T-helper 1 cell (primary cell): ENCODE results near the gene SULT2B1.
"Not testable (repeated sequence)": the region's sequence is repeated elsewhere in the genome, so short reads cannot be mapped to it uniquely, and the experiment has no call there.

Experiments used
- DNase-seq, 5 donors: peaks; one replicate each; pipeline ENCODE4 v3.0.0-alpha.2; 2012 to 2020
- total RNA-seq, 4 donors: gene quantifications; one replicate each; lab custom pipeline; 2026; lab: John Stamatoyannopoulos, UW

SULT2B1 gene
- 0 to 1.1 (median 0) reads per million in 4 donors for total RNA-seq

DNA sequence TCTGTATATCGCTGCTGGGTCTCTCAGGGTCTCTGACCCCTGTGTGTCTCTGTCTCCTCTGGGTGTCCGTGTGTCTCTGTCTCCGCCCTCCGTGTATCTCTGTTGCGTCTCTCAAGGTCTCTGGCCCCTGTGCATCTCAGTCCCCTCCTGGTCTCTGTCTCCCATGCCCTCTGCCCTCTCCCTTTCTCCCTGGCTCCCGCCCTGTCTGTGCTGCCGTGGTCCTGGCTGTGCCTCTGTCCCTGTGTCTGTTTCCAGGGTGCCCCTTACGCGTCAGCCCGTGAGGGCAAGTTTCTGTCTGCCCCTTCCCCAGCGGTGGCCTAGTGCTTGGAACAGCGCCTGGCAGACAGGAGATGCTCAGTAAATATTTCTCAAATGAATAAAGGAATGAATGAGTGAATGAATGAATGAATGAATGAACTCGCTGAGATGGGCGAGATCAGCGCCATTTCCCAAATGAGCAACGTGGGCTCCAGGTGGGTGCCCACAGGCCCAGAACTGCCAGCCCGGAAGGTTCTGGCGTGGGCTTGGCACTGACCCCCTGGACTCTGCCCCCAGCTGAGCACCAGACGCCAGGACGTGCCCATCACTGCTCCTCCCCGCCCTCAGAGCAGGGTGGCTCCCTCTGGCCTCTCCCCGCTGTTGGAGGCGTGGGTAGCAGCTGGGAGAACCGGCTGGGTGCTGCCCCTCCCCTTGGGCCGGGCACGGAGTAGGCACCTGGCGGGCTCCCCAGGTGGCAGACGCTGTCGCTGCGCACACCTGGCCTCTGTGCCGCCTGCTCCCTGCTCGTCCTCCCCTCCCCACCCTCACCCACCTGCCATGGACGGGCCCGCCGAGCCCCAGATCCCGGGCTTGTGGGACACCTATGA lies at the start of gene SULT2B1:
Gene SULT2B1, plus strand, starts transcription at position 736 of the 866 bp plus-strand sequence. Its CDS starts 81 bp downstream, at position 817.
- DNase-seq, result no peak

DNA sequence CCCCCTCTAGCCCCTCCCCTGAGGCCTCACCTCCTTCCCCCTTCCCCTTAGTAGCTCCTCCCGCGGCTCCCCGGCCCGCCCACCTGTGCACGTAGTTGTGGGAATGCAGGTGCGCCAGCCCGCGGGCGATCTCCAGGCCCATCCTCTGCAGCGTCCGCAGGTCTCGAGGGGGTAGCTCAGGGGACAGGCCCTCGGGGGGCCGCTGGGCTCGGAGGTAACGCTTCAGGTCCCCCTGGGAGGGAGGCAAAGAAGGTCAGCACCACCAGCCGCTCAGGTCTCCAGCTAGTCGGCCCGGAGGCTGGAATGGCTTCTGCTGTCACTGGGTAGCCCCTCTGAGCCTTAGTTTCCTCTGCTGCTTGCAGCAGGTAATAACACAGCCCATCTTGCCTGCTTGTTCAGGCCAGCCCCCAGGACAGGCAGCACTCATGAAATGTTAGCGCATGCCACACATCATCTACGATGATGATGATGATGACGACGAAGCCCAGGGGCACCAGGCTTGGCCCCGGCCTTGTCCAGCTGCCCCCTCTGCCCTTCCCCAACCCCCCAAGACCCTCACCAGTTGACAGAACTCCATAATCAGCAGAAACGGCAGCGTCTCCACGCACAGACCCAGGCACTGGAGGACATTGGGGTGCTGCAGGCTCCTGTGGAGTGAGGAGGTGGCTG lies 49.5 kb upstream of the SULT2B1 start:
- DNase-seq, result peak in 2 of 5 donors; percentile 60 to 73

DNA sequence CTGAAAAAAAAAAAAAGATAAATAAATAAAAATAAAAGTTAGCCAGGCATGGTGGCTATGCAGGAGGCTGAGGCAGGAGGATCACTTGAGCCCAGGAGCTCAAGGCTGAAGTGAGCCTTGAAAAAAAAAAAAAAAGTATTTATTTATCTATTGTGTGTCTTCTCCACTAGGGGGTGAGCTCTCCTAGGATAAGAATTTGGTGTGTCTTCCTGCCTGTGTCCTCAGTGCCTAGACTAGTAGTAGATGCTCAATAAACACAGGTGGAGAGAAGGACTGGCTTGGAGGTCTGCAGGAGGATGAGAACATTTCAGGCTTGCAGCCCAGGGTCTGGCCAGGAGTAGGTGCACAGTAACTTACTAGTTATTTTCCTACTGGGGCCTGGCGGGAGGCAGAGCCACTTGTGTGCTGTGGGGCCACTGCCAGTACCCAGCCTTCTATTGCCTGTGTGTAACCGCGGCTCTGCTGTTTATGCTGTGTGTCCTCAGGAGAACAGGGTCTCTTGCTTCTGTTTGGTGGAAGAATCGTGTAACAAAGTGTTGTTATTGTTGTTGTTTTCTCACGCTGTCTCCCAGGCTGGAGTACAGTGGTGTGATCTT lies 45.7 kb upstream of the SULT2B1 start:
- DNase-seq, result peak in 1 of 5 donors; percentile 57

DNA sequence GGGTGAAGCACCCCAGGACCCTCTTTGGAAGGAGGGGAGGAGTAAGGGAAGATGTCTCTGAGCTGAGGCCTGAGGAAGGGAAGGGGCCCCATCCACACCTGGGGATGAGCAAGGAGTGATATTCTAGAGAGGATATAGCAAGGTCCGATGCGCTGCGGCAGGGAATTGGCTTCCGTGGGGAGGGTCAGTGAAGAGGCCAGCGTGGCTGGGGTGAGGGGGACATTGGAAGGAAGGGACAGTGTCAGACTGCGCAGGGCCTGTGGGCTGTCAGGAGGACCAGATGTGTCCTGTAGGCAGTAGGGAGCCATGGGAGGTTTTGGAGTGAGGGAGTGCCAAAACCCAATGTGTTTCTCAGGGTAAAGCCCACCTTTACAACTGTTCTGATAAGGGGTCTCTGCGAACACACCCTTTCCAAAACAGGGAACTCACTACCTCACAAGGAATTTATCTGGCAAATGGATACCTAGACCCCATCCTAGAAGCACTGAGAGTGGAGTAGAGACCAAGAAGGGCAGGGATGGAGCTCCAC lies 44.0 kb upstream of the SULT2B1 start:
- DNase-seq, result no peak

DNA sequence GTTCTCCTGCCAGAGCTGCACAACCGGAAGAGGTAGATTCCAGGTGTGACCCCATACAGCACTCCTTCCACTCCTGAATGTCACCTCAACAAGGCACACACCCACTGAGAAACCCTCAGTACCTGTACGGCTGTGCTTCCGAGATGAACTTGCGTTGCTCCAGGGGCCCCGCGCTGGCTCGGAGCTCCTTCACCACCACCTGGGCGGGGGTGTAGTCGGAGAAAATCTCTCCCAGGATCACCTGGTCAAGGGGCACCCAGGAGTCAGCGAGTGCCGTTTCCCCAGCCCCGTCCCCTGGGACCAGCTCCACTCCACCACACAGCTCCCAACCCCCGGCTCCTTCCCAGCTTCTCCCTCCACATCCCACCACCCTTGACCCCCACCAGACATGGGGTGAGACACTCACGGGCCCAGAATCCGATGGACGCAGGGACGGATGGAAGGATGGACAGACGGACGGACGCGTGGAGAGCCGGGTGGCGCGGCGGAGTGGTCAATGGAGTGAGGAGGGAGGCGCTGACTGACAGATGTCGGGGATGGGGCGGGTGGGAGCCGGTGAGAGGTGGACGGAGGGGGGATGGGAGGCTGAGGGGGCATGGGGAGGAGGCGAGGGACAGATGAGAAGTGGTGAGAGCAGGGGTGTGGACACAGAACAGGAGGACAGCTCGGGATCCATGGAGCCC lies 43.1 kb upstream of the SULT2B1 start:
- DNase-seq, result no peak

DNA sequence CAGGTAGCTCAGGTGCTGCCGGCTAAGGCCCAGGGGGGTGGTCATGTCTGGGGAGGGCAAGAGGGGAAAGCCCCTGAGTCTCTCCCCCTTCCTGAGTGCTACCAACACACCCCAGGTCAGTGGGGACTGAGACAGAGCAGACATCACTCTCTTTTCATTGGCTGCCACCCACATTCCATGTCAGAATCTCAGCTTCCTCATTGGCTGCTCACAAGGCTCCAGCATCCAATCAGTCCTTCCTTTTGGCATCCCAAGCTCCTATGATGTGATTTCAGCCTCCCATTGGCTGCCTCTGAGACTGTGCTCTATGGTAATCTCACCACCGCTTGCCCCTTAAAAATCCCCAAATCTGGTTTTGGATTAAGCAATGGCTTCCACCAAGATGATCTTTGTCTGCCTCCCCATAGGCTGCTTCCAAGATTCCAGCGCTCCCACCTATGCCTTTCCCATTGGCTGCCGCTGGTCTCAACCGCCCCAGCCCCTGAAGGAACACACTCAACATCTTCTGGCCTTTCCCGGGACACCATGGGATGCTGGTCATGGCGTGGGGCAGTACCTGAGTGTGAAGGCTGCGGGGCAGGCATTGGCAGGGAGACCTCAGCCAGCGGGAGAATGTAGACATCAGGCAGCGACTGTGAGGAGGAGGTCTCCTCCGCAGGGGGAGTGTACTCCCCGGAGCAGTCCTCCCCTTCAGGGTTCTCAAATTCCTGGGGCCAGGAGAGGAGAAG lies 42.3 kb upstream of the SULT2B1 start:
- DNase-seq, result no peak

DNA sequence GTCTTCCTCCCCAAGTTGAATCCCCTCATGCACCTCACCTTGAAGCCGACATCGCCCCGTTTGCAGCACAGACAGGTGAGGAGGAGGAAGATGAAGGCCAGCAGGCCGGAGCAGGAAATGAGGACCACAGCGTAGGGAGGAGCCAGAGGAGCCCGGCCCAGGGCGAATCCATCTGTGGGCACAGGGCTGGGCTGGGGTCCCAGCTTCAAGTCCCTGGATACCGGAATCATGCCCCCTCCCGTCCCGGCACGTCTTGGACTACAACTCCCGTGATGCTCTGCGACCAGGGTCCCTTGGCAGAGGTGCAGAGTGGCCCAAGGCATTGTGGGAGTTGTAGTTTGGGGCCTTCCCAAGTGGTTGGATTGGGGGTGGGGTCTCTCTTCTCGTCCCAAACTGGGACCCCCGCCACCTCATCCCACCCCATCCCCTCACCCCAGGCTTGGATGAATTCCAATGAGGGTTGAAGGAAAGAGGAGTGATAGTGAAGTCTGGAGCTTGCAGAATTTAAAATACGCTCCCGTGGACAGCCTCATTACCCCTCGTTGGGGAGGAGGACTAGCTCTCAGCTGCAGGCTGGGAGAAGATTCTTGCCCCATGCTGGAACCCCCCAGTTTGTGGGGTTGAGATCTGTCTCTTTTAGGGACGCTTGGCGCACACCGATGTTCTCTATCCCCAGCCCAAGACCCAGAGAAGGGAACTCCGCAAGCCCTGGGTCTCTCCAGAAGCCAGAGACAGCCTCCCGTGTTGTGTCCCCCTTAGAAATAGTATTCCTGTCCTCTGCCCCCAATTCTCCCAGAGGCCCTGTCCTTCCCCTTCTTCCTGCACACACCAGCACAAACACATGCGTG lies 41.3 kb upstream of the SULT2B1 start:
- peak; percentile 42 to 74 (median 65) for DNase-seq

DNA sequence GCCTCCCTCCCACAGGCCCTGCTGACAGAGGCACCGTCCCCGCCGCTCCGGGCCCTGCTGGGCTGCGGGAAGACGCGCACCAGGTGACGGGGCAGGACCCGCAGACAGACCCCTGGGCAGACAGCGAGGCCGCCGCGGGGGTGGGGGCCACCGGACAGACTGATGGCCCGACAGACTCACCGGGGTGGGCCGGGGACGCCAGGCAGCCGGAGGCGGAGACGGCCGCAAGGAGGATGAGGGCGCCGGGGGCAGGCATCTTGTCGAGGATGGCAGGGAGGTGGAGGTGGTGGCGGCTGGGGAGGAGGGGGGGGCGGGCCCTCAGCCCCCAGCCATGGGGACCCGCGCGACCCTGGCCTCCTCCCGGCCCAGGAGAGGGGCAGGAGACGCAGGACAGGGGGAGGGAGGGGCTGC lies 40.6 kb upstream of the SULT2B1 start:
- DNase-seq, result peak in 1 of 5 donors; percentile 32

DNA sequence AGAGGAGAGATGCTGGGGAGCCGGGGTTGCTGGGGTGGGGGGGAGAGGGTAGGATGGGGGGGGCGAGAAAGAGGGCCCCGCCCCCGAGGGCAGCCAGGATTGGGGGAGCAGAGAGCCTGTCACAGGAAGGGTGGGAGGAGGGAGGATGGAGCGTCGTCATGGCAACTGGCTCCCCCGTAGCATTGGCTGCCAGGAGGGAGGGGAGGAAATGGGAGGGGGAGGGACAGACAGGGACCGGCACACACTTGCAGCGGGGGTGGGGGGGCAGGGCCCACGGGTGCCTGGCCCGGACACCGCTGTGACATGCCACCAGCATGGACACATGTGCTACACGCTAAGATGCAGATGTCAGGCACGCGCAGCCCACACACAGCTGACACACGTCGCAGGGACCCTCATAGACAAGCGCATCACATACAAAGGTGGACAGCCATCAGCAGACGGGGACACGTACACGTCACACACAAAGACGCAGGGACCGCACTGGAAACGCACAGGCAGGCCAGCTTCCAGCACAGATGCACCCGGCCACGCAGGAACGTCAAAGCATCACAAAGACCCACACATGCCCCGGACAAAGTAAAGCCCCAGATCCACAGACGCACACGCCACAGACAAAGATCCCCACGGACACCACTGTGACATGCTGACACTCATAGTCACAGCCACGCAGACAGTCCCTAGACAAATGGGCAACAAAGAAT lies 40.0 kb upstream of the SULT2B1 start, which contains the start of gene LMTK3:
Gene LMTK3, minus strand, starts transcription at position 36 of the 704 bp plus-strand sequence. CDS start 259 bp downstream, outside the sequence.
- peak; percentile 72 to 88 (median 82) for DNase-seq

DNA sequence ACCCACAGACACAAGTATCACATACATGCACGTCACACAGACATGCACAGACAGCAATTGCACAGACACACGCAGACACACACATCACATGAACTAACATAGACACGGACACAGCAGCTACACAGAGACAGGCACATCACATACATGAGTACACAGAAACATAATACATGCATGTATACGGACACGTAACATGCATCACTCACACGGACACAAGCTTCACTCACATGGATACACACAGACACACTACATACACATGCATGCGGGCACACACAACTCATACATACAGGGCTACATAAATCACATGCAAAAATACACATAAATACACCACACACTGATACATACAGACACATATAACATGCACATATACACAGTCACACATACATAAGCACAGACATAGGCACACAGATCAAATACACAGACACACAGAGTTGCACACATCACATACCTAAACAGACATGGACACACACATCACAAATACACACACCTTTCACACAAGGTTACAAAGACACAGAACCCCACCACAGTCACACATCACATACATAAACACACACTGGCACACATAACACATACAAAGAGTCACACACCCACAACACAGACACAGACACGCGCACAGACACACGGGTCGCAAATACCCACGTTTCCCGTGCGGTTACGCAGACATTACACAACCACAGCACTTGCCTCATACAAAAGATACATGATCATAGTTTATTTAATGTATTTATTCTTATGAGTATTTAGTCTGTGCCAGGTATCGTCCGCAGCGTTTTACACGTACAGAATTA lies 39.3 kb upstream of the SULT2B1 start:
- no peak for DNase-seq

DNA sequence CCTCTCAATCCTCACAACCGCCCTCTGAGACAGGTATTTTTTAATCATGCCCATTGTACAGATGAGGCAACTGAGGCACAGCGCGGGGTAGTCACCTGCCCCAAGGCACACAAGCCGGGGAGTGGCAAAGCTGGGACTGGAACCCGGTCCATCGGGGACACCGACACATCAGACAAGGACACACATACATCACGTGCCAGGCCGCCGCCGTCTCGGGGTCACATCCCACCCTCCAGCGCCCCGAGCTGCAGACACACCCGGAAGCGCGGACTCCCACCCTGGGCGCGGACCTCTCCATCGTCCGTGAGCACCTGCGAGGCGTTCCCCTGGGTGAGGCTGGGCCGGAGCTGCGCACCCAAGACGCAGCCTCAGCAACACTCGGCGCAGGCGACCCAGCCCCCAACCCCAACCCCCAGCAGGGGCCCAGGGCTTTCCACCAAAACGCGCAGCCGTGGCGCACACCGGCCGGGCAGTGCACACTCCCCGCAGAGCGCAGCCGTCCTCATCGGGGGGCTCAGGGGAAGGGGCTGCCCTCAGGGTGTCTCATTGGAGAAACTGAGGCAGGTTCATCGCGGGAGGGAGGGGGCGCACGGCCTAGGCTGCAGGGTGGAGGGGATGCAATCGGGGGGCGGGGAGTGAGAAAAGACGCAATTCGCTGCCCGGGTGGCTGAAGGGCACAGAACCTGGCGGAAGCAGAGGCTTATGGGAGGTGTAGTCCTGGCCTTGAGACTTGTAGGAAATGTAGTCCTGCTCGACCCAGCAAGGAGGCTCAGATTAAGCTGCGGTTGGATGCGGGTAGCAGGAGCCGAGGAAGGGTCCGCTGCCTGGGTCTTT lies 38.5 kb upstream of the SULT2B1 start:
- DNase-seq, result peak in 4 of 5 donors; percentile 61 to 77 (median 68)

DNA sequence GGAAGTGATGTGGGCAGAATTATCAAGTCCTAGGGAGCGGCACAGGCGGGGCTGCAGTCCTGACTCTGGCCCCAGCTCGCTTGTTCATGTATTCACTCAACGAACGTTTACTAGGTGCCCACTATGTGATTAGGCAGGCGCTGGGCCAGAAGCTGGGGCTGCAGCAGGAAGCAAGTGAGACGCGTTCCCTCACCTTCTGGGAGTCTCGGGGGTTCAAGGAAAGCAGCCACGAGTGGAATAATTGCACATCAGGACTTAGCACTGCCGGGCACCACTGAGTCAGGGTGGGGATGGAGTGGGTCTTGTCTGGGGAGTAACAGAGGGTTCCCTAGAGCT lies 37.9 kb upstream of the SULT2B1 start:
- DNase-seq, result no peak

DNA sequence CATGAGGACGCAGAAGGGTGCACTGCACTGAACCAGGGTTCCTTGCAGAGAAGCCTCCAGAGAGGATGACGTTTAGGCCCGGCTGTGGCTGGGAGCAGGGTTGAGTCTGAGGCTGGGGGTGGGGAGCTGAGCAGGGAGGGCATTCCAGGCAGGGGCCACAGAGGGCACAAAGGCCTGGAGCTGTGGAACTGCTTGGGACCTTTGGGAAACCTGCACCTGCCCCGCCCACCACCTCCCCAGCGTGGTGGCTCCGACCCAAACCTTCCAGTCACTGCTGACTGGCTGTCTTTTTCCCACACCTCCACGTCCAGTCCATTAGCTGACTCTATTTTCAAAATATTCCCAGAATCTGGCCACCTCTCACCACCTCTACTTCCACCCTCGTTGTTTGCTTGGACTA lies 35.4 kb upstream of the SULT2B1 start:
- no peak for DNase-seq

DNA sequence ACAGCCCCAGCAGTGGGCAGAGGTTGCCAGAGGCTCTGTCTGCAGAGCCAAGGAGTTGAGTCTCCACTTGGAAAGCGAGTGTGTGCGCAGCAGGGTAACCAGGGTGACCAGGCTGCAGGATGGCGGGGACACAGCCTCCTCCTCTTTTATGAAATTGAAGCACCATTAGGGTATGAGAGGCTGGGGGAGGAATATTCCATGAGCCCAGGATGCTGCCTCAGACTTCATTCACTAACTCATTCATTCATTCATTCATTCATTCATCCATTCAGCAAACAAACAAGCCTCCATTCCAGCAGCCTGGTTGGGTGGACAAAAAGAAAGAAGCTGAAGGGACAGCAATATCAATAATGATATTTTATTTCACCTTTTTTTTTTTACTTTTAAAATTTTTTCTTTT lies 33.8 kb upstream of the SULT2B1 start:
- no peak for DNase-seq

DNA sequence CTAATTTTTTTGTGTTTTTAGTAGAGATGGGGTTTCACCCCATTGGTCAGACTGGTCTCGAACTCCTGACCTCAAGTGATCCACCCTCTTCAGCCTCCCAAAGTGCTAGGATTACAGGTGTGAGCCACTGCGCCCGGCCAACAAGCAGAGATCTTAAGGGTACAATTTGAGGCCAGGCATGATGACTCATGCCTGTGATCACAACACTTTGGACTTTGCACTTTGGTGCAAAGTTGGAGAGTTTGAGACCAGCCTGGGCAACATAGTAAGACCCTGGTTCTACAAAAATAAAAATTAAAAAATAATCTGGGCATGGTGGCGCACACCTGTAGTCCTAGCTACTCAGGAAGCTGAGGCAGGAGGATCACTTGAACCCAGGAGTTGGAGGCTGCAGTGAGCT lies 32.5 kb upstream of the SULT2B1 start:
- DNase-seq, result not testable (repeated sequence)

DNA sequence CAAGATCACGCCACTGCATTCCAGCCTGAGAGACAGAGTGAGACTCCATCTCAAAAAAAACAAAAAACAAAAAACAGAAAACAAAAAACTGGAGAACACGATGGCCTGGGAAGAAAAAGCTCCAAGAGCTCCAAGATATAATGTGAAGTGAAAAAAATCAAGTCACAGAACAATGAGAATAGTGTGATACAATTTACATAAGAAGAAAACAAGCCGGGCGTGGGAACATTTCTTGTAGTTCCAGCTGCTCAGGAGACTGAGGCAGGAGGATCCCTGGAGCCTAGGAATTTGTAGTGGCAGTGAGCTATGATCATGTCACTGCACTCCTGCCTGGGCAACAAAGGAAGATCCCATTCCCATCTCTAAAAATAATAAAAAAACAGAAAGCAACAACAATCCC lies 31.8 kb upstream of the SULT2B1 start:
- no peak for DNase-seq

DNA sequence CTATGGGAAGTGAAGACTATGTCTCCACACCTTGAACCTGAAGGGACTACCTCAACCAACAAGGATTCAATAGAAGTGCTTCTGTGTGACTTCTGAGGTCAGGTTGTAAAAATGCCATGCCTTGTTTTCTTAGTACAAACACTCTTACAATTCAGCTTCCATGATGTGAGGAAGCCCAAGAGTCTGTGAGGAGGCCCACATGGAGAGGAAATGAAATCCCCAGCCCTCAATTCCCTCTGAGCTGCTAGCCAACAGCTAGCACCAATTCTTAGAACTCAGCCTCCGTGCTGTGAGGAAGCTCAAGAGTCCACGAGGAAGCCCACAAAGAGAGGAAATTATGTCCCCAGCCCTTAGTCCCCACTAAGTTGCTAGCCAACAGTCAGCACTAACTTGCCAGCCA lies 27.8 kb upstream of the SULT2B1 start:
- no peak for DNase-seq

DNA sequence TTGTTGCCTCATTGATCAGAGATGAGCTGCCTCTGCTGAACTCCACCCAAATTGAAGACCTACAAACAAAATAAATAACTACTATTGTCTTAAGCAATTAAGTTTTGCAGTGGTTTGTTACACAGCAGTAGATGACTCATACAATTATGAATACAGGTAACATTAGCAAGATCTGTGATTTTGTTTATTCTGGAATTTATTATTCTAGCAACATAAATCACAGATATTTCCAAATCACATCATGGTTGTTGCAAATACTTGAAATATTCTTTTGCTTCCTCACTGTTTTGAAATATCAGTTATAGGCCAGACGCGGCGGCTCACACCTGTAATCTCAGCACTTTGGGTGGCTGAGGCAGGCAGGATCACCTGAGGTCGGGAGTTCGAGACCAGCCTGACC lies 27.2 kb upstream of the SULT2B1 start:
- no peak for DNase-seq

DNA sequence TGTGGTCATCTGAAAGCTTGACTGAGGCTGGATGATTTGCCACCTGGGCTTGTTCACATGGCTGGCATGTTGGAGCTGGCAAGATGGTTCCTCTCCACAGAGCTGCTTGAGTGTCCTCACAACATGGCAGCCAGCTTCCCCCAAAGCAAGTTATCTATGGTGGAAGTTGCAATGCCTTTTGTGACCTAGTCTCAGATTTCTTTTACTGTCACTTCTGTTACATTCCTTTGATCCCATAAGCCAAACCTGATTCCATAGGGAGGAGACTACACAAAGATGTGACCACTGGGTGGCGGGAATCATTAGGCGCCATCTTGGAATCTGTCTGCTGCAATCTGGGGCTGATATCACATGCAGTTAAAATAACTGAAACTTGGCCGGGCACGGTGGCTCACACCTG lies 22.8 kb upstream of the SULT2B1 start:
- DNase-seq, result no peak
